GM12892 (cell line): ENCODE results near the gene TRPV5.

Experiments
- POLR2A ChIP-seq: IDR thresholded peaks from 2 replicates; pipeline ENCODE4 v1.6.1; 2011; ENCODE audit warnings: low read depth, low read length, control low read depth
- POLR2AphosphoS5 ChIP-seq: IDR thresholded peaks from 2 replicates; pipeline ENCODE4 v1.6.1; 2011; ENCODE audit warnings: low read depth, low read length, control low read depth
- TAF1 ChIP-seq: IDR thresholded peaks from 2 replicates; pipeline ENCODE4 v1.6.1; 2011; ENCODE audit warnings: low read depth, mild to moderate bottlenecking, control low read depth, low read length, borderline replicate concordance

DNA sequence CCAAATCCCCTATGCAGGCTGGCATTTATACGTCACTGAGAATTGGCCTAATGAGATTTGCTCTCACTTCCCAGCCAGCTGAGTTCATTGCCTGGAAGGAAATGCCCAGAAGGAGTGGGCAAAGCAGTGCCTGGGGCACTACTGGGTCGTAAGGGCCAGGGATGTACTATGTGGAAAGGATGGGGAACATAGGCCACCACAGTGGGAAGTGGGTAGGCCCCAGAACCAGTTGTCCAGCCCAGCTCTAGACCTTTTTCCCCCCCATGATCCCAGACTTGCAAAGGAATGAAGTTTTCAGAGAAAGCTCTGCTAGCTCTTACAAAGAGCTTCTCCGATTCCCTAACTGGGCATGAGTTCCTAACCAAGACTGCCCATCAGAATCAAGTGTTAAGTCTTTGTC lies 13.9 kb downstream of the TRPV5 start:
- no peak for TF ChIP-seq TAF1
- no peak for TF ChIP-seq POLR2A
- no peak for TF ChIP-seq POLR2AphosphoS5
